Right ventricle myocardium superior (tissue), 1 donor: ENCODE data around the gene AK4. TPM values are rescaled to one million over a fixed set of nuclear protein-coding genes. Genes with fewer than 3 reads are reported as not detected.
"Not testable (repeated sequence)": the region's sequence is repeated elsewhere in the genome, so short reads cannot be mapped to it uniquely, and the experiment has no call there.

Experiments used
- ATAC-seq: fragments of 200-7000 bp; cut with Tn5 transposase; one replicate; pipeline ENCODE4 v1.9.1; 2020; ENCODE audit warnings: mild to moderate bottlenecking; ENCODE audit not compliant: poor library complexity
- DNase-seq: peaks from one replicate; pipeline ENCODE4 v3.0.0-alpha.2; 2020
- intact Hi-C: fragments of 100-400 bp; cut with DNase I; formaldehyde crosslinking; loops from one replicate; pipeline ENCODE4 v1.11.2; 2022
- total RNA-seq: library from RNA; stranded (reverse); fragmentation: NEBNext Ultra II Directional; extraction: Animal tissue kit (Norgen Biotek cat#: 25700); gene quantifications from one replicate; pipeline ENCODE4 v1.2.1, GENCODE V29; 2021
- donor health status: DM: no; HTN: yes; CAD: no; lungs with severe emphysema.

The AK4 gene
- total RNA-seq, 1 donor from 2014 or later, result 147 TPM

- intact Hi-C loops, result no loop called here
- no peak for DNase-seq
- ATAC-seq, result no peak
These were observed 82.9 kb downstream of the AK4 start for GRCh38 chr1:65230731-65231481.

GRCh38 chr1:65231718-65232330 is 83.8 kb downstream of the AK4 start:
- ATAC-seq (no peak), DNase-seq (no peak)
- intact Hi-C loops, result no loop called here

GRCh38 chr1:65232461-65232990 is 84.5 kb downstream of the AK4 start:
- intact Hi-C loops, result no loop called here
- ATAC-seq (no peak), DNase-seq (no peak)

- intact Hi-C loops, result no loop called here
- DNase-seq (no peak), ATAC-seq (no peak)
These were observed 85.8 kb downstream of the AK4 start for GRCh38 chr1:65233782-65234181.

- DNase-seq, result no peak
- no peak for ATAC-seq
- intact Hi-C loops, result loop anchor here (5.0 kb wide), 1 partner anchor 451 kb away; no protein-coding TSS in a partner anchor
These were observed 88.1 kb downstream of the AK4 start for GRCh38 chr1:65235867-65236805.

GRCh38 chr1:65237088-65237487 is 89.1 kb downstream of the AK4 start:
- not testable (repeated sequence) for DNase-seq, ATAC-seq
- intact Hi-C loops, result loop anchor here (5.0 kb wide), 1 partner anchor 450 kb away; no protein-coding TSS in a partner anchor

- no peak for ATAC-seq
- intact Hi-C loops, result loop anchor here (5.0 kb wide), 1 partner anchor 450 kb away; no protein-coding TSS in a partner anchor
These were observed 89.5 kb downstream of the AK4 start for GRCh38 chr1:65237503-65237902.

GRCh38 chr1:65238010-65238409 is 90.0 kb downstream of the AK4 start:
- DNase-seq, result no peak

More at GRCh38 chr1:65237503-65237902, 89.5 kb downstream of the AK4 start:
- DNase-seq, result no peak

GRCh38 chr1:65243491-65243890 is 95.5 kb downstream of the AK4 start:
- intact Hi-C loops, result no loop called here
- DNase-seq (no peak), ATAC-seq (no peak)

More at GRCh38 chr1:65238010-65238409, 90.0 kb downstream of the AK4 start:
- ATAC-seq, result no peak
- intact Hi-C loops, result loop anchor here (5.0 kb wide), 1 partner anchor 449 kb away; no protein-coding TSS in a partner anchor

- ATAC-seq (no peak), DNase-seq (no peak)
- intact Hi-C loops, result no loop called here
These were observed 97.3 kb downstream of the AK4 start for GRCh38 chr1:65245295-65245694.

- DNase-seq (no peak), ATAC-seq (peak; percentile 66)
- intact Hi-C loops, result no loop called here
These were observed 99.7 kb downstream of the AK4 start for GRCh38 chr1:65247419-65248359.

- intact Hi-C loops, result no loop called here
- DNase-seq (no peak), ATAC-seq (no peak)
These were observed 102.8 kb downstream of the AK4 start for GRCh38 chr1:65250826-65251225.

GRCh38 chr1:65253800-65254319 is 105.9 kb downstream of the AK4 start:
- ATAC-seq, result no peak
- intact Hi-C loops, result no loop called here
- no peak for DNase-seq

- ATAC-seq, result peak; percentile 98
- intact Hi-C loops, result no loop called here
- peak; percentile 87 for DNase-seq
These were observed 106.5 kb downstream of the AK4 start for GRCh38 chr1:65254320-65255034.

- ATAC-seq, result peak; percentile 40
- intact Hi-C loops, result no loop called here
- DNase-seq, result no peak
These were observed 107.1 kb downstream of the AK4 start for GRCh38 chr1:65255035-65255655.

GRCh38 chr1:65255656-65256050 is 107.7 kb downstream of the AK4 start:
- intact Hi-C loops, result no loop called here
- ATAC-seq, result no peak

More at GRCh38 chr1:65255656-65256050, 107.7 kb downstream of the AK4 start:
- no peak for DNase-seq
